GM18873 (cell line): ENCODE results near the gene EIF4A3.

Source experiments
- ATAC-seq: cut with Tn5 transposase; IDR thresholded peaks from one replicate; pipeline ENCODE4 v1.9.1; 2021; ENCODE audit warnings: mild to moderate bottlenecking, moderate library complexity, moderate number of reproducible peaks; ENCODE audit not compliant: unreplicated experiment, low FRiP score

The EIF4A3 gene

DNA sequence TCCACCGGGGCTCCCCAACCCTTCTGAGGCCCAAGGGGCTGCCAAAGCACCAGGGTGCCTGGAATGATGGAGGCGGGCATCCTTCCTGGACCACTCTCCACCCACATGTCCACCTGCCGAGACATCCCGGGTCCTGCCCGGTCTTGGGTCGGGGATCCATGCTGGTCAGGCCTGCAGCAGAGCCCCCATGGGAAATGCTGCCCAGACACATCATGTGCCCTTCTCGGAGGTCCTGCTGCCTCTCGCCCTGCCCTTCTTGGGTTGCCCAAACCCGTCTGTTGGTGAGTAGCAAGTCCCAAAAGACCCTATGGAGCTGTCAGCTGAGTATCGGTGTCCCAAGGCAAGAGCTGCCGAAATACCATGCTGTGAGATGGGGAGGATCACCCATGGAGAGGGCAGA, 60.3 kb downstream of the EIF4A3 start:
- ATAC-seq: no peak

DNA sequence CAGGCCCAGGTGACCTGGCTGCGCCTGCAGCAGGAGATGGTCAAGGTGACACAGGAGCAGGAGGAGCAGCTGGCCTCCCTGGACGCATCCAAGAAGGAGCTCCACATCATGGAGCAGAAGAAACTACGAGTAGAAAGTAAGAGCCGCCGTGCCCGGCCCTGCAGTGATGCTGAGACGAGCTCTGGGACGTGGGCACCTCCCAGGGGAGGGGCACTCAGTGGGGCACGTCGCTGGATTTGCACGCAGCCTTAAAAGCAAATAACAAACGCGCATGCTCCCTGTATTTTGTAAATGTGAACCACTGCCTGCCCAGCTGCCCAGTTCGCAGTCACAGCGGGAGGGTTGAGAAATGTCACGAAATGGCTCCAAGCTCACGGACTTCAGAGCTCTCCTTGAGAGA, 60.8 kb downstream of the EIF4A3 start:
- no peak for ATAC-seq

DNA sequence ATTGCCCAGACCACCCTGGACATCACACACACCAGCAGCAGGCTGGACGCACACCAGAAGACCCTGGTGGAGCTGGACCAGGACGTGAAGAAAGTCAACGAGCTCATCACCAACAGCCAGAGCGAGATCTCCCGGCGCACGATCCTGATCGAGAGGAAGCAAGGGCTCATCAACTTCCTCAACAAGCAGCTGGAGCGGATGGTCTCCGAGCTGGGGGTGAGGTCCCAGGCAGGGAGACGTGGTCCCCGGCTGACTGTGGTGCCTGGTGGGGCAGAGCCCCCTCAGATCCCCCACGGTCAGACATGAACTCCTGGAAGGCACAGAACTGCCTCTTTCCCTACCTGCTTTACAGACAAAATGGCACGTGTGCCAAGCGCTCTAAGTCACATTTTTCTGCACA, 62.2 kb downstream of the EIF4A3 start:
- ATAC-seq: no peak
